ENCODE measurements around the gene GOLGA8J.
"Not testable (repeated sequence)": the region's sequence is repeated elsewhere in the genome, so short reads cannot be mapped to it uniquely, and the experiment has no call there.

GOLGA8J gene

DNA sequence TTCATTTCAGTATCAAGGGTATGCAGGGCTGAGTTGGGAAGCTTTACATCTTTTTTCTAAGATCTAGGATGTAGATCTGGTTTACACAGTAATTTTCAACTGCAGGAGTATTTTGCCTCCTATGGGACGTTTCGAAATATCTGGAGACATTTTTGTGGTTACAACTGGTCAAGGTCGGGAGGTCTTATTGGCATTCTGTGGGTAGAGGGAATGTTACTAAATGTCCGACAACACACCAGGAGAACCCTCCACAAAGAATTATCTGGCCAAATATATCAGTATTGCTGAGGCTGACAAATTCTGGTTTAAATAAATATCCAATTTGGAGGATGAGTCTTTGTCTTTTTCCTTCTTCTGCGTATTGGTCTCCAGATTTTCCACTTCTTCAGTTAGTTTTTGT, 1.9 kb upstream of the GOLGA8J start:
- DNase-seq: not testable (repeated sequence)

DNA sequence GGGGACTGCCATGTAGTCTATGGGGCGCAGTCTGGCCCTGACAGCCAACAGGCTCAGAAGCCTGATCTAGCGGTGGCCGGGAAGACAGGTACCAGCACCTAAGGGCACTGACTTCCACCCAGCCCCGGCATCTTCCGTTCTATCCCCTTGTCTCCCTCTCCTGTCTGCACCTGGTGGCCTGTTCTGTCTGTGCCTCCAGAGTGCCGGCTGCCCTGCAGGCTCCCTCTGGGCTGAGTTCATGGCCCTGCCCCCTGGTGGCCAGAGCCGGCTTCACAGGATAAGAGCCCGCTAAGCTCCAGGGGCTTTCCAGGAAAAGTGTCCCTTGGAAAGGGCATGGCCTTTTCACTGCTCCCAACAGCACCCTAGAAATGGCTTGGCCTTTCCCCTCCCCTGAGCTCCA, 15.1 kb downstream of the GOLGA8J start:
- not testable (repeated sequence) for DNase-seq

DNA sequence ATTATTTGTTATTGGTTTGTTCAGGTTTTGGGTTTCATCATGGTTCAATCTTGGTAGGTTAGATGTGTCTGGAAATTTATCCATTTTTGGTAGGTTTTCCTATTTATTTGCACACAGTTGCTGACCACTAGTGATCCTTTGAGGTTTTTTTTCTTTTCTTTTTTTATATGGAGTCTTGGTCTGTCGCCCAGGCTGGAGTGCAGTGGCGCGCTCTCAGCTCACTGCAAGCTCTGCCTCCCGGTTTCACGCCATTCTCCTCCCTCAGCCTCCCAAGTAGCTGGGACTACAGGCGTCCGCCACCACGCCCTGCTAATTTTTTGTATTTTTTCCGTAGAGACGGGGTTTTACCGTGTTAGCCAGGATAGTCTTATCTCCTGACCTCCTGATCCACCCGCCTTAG, 20.1 kb downstream of the GOLGA8J start:
- not testable (repeated sequence) for DNase-seq

DNA sequence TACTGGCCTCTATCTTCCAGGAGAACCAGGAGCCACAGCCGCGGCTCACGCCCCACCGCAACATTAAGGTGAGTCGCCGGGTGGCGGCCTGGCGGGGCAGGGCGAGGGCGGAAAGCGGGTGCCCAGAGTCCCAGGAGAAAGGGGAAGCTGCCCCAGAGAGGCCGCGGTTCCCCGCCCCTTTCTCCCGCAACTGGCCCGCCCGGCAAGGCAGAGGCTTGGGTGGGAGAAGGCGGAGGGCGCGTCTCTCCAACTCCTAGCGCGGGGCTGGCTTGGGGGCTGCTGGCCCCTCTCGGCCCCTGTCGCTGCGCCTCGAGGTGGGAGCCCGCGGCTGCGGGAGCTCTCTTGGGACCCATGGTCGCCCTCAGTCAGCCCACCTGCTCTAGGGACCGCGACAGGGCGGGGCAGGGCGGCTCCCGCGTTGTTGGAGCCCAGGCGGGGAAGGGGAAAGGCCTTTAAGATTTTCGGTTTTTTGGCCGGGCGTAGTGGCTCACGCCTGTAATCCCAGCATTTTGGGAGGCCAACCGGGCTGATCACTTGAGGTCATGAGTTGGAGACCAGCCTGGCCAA, 21.3 kb downstream of the GOLGA8J start:
- not testable (repeated sequence) for DNase-seq

DNA sequence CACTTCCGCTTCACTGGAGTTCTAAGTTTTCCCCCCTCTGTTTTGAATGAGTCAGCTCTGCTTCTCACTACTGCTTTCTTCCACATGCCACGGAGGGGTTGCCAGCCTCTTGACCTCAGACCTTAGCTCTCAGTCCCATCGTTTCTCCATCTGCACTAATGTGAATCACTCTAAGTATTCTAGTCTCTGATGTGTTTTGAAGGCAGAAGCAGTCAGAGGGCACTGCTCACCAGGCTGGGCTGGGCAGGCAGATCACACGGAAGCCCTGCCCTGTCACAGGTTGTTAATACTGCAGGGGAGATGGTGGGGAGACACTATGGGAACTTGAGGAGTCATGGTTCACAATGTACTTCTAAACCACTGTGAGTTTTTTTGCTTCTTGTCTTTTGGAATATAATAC, 27.8 kb downstream of the GOLGA8J start:
- DNase-seq: not testable (repeated sequence)

- DNase-seq: not testable (repeated sequence)
These were observed 47.3 kb downstream of the GOLGA8J start for GRCh38 chr15:30130066-30130465.

GRCh38 chr15:30134751-30135150, 52.0 kb downstream of the GOLGA8J start, which contains the start of gene GOLGA8T:
TSS of gene GOLGA8T (plus strand) at chr15:30135051. CDS start at chr15:30135149, 98 bp downstream.
- DNase-seq: not testable (repeated sequence)
